ENCODE results near the gene TICAM2.

GRCh38 chr5:115544436-115545350 lies 57.6 kb downstream of the TICAM2 start, which contains the start of gene FEM1C:
- TF ChIP-seq SPI1 (IDR thresholded peaks at IDR 0.05; ENCODE audit: low read depth, low read length) = no peak
- TF ChIP-seq POLR2AphosphoS5 (IDR thresholded peaks at IDR 0.05; ENCODE audit: low read depth, low read length) = peak; percentile 92
- TF ChIP-seq POLR2A (IDR thresholded peaks at IDR 0.05; ENCODE audit: low read depth, low read length) = peak; percentile 90
